ENCODE data around the gene MAMLD1.

DNA sequence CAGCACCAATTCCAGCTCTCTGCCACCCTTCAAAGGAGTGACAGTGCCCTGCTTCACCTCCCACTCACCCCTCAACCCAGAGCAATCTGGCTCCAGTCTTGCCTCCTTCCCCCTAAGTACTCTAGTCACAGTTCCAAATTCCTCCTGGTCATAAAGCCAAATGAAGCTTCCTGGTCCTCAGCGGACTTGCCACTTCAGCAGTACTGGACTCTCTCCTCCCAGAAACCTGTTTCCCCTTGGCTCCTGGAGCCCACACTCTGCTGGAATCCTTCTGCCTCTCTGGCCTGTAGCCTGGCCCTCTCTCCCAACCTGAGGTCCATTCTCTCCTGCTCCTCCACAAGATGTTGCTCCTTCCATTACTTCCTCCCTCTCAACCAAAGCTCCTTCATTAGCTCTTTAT lies 152.7 kb downstream of the MAMLD1 start:
- TF ChIP-seq, protein P1, sequence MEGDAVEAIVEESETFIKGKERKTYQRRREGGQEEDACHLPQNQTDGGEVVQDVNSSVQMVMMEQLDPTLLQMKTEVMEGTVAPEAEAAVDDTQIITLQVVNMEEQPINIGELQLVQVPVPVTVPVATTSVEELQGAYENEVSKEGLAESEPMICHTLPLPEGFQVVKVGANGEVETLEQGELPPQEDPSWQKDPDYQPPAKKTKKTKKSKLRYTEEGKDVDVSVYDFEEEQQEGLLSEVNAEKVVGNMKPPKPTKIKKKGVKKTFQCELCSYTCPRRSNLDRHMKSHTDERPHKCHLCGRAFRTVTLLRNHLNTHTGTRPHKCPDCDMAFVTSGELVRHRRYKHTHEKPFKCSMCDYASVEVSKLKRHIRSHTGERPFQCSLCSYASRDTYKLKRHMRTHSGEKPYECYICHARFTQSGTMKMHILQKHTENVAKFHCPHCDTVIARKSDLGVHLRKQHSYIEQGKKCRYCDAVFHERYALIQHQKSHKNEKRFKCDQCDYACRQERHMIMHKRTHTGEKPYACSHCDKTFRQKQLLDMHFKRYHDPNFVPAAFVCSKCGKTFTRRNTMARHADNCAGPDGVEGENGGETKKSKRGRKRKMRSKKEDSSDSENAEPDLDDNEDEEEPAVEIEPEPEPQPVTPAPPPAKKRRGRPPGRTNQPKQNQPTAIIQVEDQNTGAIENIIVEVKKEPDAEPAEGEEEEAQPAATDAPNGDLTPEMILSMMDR (IDR thresholded peaks at IDR 0.05): no peak
- no peak for TF ChIP-seq POLR2A (IDR thresholded peaks at IDR 0.05)
